ENCODE measurements around the gene MACROD2. TPM values are rescaled to one million over a fixed set of nuclear protein-coding genes. Genes with fewer than 3 reads are reported as not detected.

Gene MACROD2
- total RNA-seq, 2 donors from 2014 or later: 8.0 to 19.4 TPM

DNA sequence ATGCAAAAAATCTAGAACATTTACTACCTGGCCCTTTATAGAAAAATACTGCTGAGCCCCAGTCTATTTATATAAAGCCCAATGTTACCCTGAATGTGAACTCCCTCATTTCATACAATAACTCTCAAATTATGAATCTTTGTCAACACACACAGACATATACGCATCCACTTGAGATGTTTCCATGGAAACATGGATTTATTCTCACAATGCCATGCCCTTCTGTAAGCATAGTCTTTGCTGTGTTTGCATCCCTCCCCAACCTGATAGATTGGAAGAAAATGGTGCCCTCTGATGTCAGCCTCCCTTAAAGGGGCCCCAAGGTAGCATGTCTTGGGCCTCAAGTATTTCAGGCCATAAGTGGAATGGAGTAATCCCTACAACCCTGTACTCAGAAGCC lies 2004.8 kb downstream of the MACROD2 start:
- DNase-seq (ENCODE audit: low spot score): no peak
- TF ChIP-seq, protein P1, sequence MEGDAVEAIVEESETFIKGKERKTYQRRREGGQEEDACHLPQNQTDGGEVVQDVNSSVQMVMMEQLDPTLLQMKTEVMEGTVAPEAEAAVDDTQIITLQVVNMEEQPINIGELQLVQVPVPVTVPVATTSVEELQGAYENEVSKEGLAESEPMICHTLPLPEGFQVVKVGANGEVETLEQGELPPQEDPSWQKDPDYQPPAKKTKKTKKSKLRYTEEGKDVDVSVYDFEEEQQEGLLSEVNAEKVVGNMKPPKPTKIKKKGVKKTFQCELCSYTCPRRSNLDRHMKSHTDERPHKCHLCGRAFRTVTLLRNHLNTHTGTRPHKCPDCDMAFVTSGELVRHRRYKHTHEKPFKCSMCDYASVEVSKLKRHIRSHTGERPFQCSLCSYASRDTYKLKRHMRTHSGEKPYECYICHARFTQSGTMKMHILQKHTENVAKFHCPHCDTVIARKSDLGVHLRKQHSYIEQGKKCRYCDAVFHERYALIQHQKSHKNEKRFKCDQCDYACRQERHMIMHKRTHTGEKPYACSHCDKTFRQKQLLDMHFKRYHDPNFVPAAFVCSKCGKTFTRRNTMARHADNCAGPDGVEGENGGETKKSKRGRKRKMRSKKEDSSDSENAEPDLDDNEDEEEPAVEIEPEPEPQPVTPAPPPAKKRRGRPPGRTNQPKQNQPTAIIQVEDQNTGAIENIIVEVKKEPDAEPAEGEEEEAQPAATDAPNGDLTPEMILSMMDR (IDR thresholded peaks at IDR 0.05): no peak
- TF ChIP-seq POLR2A (IDR thresholded peaks at IDR 0.05) (no peak), POLR2AphosphoS5 (IDR thresholded peaks at IDR 0.05) (no peak)
- no peaks in the 10 kb centered on the region for H3K27me3 ChIP-seq (replicated peaks; ENCODE audit: insufficient read depth)
- no peaks in the 10 kb centered on the region for H3K4me1 ChIP-seq (replicated peaks)
- WGBS: 33% methylated on average over 1 of the region's 1 CpG
- H3K4me3 ChIP-seq: no peak overlapping the region
- no peaks in the 10 kb centered on the region for H3K36me3 ChIP-seq
- intact Hi-C loops (cut with DNase I): no loop called here
- no peaks in the 10 kb centered on the region for H3K9me3 ChIP-seq
- H3K27ac ChIP-seq: no peak overlapping the region

DNA sequence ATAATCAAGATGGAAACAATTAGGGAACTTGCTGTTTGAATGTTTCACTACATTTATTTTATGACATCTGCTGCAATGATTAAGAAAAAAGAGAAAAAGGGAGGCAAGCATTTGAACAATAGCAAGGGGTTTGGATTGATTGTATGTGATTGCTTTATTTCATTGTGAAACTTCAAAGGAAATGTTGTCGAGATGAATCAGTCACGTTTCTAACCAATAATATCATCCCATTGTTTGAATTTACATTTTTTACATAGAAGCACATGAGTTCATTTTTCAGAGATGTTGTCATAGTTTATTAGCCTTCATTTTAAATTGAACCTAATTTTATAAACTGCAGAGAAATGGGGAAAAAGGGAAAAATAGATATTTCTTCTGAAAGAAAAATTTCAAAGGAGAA lies 2006.0 kb downstream of the MACROD2 start:
- H3K27ac ChIP-seq: no peak overlapping the region
- H3K9me3 ChIP-seq: no peaks in the 10 kb centered on the region
- H3K36me3 ChIP-seq: no peaks in the 10 kb centered on the region
- H3K4me1 ChIP-seq (replicated peaks): no peaks in the 10 kb centered on the region
- DNase-seq (ENCODE audit: low spot score): no peak
- H3K4me3 ChIP-seq: no peak overlapping the region
- H3K27me3 ChIP-seq (replicated peaks; ENCODE audit: insufficient read depth): no peaks in the 10 kb centered on the region
- TF ChIP-seq, protein P1 (IDR thresholded peaks at IDR 0.05): no peak
- no peak for TF ChIP-seq POLR2A (IDR thresholded peaks at IDR 0.05)
- no peak for TF ChIP-seq POLR2AphosphoS5 (IDR thresholded peaks at IDR 0.05)
- intact Hi-C loops (cut with DNase I): no loop called here
- WGBS: 40% methylated on average over 2 of the region's 2 CpGs

DNA sequence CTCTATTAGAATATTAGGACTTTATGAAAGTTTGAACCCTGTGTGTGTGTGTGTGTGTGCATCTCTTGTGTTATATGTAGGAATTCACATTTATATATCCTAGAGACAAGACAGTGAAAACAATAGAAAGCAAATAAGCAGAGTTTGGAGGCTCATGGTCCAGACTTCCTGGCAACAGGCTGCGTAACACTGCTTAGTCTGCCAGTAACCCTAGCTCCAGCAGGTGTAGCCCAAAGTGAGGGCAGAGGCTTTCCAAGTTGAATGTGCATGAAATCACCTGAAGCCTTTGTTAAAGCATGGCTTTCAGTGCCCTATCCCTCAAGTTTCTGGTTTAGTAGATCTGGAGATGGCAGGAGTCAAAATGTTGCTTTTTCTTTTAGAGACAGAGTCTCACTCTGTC lies 2008.0 kb downstream of the MACROD2 start:
- intact Hi-C loops (cut with DNase I): no loop called here
- Histone ChIP-seq H3K4me1 (replicated peaks) (no peaks in the 10 kb centered on the region), H3K4me3 (no peak overlapping the region), H3K27me3 (replicated peaks; ENCODE audit: insufficient read depth) (no peaks in the 10 kb centered on the region), H3K9me3 (no peaks in the 10 kb centered on the region), H3K27ac (no peak overlapping the region), H3K36me3 (no peaks in the 10 kb centered on the region)
- DNase-seq (ENCODE audit: low spot score): no peak
- 100% methylated on average over 1 of the region's 1 CpG for WGBS
- TF ChIP-seq, protein P1 (IDR thresholded peaks at IDR 0.05): no peak
- TF ChIP-seq POLR2AphosphoS5 (IDR thresholded peaks at IDR 0.05) (no peak), POLR2A (IDR thresholded peaks at IDR 0.05) (no peak)

DNA sequence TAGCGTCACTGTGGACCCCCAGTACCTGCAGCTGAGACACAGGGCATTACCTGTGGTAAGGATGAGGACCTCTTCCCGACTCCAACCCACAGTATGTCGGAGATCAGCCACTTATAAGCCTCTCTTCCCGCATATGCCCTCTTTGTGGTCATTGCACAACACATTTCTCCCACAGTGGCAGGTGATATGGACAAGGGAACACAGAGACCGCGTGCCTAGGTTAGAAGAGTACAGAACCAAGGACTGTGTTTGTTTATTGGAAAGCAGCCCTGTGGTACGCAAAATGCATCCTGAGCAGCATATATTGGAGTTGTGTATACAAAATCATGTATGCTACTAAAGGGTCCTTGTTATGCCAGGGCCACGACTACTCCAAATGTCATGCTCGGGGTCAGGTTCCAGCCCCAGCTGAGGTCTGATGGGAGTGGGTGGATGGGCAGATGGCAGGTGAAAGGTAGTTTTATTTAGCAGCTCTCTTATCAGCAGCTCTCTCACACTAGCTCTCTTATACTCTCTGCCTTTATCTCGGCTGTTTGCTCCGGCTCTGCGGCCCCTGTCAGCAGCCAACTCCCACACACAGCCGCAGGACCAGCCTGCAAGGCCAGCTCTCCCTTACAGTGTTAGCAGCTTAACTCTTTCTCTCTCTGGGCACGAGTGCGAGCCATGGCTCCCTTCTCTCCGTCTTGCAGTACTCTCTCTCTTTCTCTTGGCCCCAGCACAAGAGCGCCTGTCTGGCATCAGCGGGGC lies 2009.0 kb downstream of the MACROD2 start:
- no peak for DNase-seq (ENCODE audit: low spot score)

More for the DNA sequence above, 2009.0 kb downstream of the MACROD2 start:
- H3K9me3 ChIP-seq: no peaks in the 10 kb centered on the region
- WGBS: 91% methylated on average over 18 of the region's 18 CpGs
- intact Hi-C loops (cut with DNase I): no loop called here
- TF ChIP-seq POLR2A (IDR thresholded peaks at IDR 0.05) (no peak), POLR2AphosphoS5 (IDR thresholded peaks at IDR 0.05) (no peak)
- TF ChIP-seq, protein P1 (IDR thresholded peaks at IDR 0.05): no peak
- H3K27me3 ChIP-seq (replicated peaks; ENCODE audit: insufficient read depth): no peaks in the 10 kb centered on the region
- H3K36me3 ChIP-seq: no peaks in the 10 kb centered on the region
- no peak overlapping the region for H3K27ac ChIP-seq
- no peaks in the 10 kb centered on the region for H3K4me1 ChIP-seq (replicated peaks)
- no peak overlapping the region for H3K4me3 ChIP-seq
